WTC11 (cell line): ENCODE data around the gene TEK.

Experiments used
- CTCF ChIP-seq: fragments of 200-600 bp; IDR thresholded peaks from 2 replicates; pipeline ENCODE4 v1.8.0; 2022; ENCODE audit warnings: antibody characterized with exemption
- E2F1 ChIP-seq: sonication (generic); formaldehyde crosslinking; IDR thresholded peaks from 2 replicates; pipeline ENCODE4 v1.8.0; 2022; ENCODE audit warnings: mild to moderate bottlenecking, missing genetic modification reagents
- FOXJ3 ChIP-seq: sonication (generic); formaldehyde crosslinking; IDR thresholded peaks from 2 replicates; pipeline ENCODE4 v1.9.0; 2021; ENCODE audit warnings: missing genetic modification reagents, mild to moderate bottlenecking, borderline replicate concordance
- HMGXB4 ChIP-seq: sonication (generic); formaldehyde crosslinking; IDR thresholded peaks from 2 replicates; pipeline ENCODE4 v1.8.1; 2023; ENCODE audit warnings: mild to moderate bottlenecking, moderate library complexity, missing genetic modification reagents
- JUN ChIP-seq: sonication (generic); formaldehyde crosslinking; IDR thresholded peaks from 2 replicates; pipeline ENCODE4 v1.8.0; 2023; ENCODE audit warnings: mild to moderate bottlenecking, missing genetic modification reagents
- MAX ChIP-seq: sonication (generic); formaldehyde crosslinking; IDR thresholded peaks from 2 replicates; pipeline ENCODE4 v1.8.0; 2022; ENCODE audit warnings: mild to moderate bottlenecking, missing genetic modification reagents
- RORB ChIP-seq: fragments of 250-450 bp; sonication (Bioruptor Pico); IDR thresholded peaks from 2 replicates; pipeline ENCODE4 v1.9.0; 2021; ENCODE audit warnings: mild to moderate bottlenecking
- TCF7 ChIP-seq: sonication (generic); formaldehyde crosslinking; IDR thresholded peaks from 2 replicates; pipeline ENCODE4 v1.8.0; 2022; ENCODE audit warnings: mild to moderate bottlenecking, low read depth, missing genetic modification reagents, moderate library complexity

- TF ChIP-seq MAX (no peak), RORB (no peak), E2F1 (CRISPR knock-in tag) (no peak), CTCF (no peak), HMGXB4 (CRISPR knock-in tag) (no peak), TCF7 (CRISPR knock-in tag) (no peak), FOXJ3 (CRISPR knock-in tag) (no peak), JUN (no peak)
Observed at GRCh38 chr9:27157097-27157496, 48.1 kb downstream of the TEK start.
